ENCODE data around the gene AK8. TPM values are rescaled to one million over a fixed set of nuclear protein-coding genes. Genes with fewer than 3 reads are reported as not detected.
"Not testable (repeated sequence)": the region's sequence is repeated elsewhere in the genome, so short reads cannot be mapped to it uniquely, and the experiment has no call there.

Gene AK8
- total RNA-seq, 1 donor from 2014 or later = 0.74 TPM

DNA sequence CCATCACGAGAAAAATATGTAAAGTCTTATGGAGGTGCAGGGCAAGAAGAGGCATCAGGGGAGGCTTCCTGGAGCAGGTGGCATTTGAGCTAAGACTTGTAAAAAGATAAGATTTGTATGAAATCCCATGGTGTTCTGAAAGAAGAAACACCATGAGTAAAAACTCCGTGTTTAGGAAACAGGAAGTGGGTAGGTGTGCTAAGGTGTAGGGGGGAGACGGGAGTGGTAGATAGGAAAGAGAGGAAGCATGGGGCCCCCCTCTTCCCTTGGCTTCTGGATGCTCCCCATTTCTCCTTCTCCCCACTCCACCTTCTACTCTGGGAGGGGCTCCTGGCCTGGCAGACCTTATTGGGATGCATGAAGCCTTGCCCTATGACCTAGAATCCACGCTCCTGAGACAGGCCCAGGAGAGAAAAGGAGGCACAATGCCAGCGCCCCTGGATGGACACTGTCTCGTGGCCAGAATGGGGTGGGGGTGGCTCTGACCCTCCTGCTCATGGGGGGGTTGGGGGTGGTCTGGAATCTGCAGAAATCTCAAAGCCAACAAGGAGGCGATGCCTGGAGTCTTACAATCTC, 104.2 kb downstream of the AK8 start:
- TF ChIP-seq, protein P1, sequence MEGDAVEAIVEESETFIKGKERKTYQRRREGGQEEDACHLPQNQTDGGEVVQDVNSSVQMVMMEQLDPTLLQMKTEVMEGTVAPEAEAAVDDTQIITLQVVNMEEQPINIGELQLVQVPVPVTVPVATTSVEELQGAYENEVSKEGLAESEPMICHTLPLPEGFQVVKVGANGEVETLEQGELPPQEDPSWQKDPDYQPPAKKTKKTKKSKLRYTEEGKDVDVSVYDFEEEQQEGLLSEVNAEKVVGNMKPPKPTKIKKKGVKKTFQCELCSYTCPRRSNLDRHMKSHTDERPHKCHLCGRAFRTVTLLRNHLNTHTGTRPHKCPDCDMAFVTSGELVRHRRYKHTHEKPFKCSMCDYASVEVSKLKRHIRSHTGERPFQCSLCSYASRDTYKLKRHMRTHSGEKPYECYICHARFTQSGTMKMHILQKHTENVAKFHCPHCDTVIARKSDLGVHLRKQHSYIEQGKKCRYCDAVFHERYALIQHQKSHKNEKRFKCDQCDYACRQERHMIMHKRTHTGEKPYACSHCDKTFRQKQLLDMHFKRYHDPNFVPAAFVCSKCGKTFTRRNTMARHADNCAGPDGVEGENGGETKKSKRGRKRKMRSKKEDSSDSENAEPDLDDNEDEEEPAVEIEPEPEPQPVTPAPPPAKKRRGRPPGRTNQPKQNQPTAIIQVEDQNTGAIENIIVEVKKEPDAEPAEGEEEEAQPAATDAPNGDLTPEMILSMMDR (IDR thresholded peaks at IDR 0.05; ENCODE audit: borderline replicate concordance) = no peak
- peaks cover under 1% of the 10 kb centered on the region for H3K27me3 ChIP-seq (ENCODE audit: low read depth)
- H3K4me1 ChIP-seq = peaks cover 18% of the 10 kb centered on the region
- DNase-seq = no peak
- no peaks in the 10 kb centered on the region for H3K36me3 ChIP-seq
- H3K4me3 ChIP-seq = no peak overlapping the region
- intact Hi-C loops (cut with micrococcal nuclease) = no loop called here
- no peak overlapping the region for H3K27ac ChIP-seq (replicated peaks)
- H3K9me3 ChIP-seq (replicated peaks) = no peaks in the 10 kb centered on the region

DNA sequence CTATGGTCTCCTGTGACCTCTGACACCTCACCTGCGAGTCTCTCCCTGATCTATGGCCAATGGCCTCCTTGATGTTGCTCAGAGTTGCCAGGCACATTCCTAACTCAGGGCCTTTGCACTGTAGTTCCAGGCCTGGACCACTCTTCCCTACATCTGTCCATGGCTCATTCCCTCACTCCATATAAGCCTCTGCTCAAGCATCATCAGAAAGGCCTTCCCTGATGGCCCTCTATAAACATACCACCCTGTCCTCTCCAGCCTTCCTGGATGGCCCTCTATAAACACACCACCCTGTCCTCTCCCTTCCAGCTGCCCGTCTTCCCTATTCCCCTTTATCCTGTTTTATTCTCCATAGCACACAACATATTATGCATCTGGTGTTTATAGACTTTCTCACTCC, 105.0 kb downstream of the AK8 start:
- no peak overlapping the region for H3K4me3 ChIP-seq
- no peaks in the 10 kb centered on the region for H3K27me3 ChIP-seq (ENCODE audit: low read depth)
- TF ChIP-seq, protein P1 (IDR thresholded peaks at IDR 0.05; ENCODE audit: borderline replicate concordance) = no peak
- no peak for DNase-seq
- intact Hi-C loops (cut with micrococcal nuclease) = no loop called here
- H3K27ac ChIP-seq (replicated peaks) = no peak overlapping the region
- no peaks in the 10 kb centered on the region for H3K36me3 ChIP-seq
- no peaks in the 10 kb centered on the region for H3K9me3 ChIP-seq (replicated peaks)
- H3K4me1 ChIP-seq = peaks cover 23% of the 10 kb centered on the region

DNA sequence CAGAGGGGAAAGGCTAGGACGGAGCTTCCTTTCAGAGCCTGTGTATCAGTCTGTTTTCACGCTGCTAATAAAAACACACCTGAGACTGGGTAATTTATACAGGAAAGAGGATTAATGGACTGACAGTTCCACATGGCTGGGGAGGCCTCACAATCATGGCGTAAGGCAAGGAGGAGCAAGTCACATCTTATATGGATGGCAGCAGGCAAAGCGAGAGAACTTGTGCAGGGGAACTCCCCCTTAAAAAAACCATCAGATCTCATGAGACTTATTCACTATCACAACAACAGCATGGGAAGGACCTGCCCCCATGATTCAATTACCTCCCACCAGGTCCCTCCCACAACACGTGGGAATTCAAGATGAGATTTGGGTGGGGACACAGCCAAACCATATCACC, 106.3 kb downstream of the AK8 start:
- H3K36me3 ChIP-seq; DNase-seq; H3K27ac ChIP-seq (replicated peaks); H3K4me3 ChIP-seq; H3K9me3 ChIP-seq (replicated peaks); H3K27me3 ChIP-seq (ENCODE audit: low read depth); intact Hi-C loops (cut with micrococcal nuclease): not testable (repeated sequence)
- H3K4me1 ChIP-seq = peaks cover 23% of the 10 kb centered on the region

DNA sequence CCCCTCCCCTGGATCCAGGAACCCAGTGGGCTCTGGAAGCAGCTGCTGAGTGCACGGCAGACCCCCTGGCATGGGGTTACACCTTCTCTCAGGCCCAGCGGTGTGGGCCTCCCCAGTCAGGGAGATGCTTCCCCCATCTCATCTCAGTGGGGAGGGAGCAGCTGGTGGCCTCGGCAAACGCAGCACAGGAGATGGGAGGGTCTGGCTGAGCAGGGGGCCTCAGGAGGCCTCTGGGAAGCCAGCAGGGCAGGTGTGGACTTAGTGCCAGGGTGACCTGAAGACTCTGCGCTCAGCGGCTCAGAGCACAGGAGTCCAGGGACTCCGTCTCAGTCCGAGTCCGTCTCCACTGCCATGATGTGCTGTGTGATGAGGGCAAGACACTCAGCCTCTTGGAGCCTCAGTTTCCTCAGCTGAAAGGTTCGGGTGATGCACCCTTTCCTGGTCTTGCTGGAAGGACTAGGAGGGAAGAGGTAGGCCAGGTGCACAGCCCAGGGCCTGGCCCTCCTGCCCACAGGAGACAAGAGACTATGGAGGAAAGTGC, 107.2 kb downstream of the AK8 start:
- H3K4me1 ChIP-seq = peaks cover 23% of the 10 kb centered on the region
- H3K27ac ChIP-seq (replicated peaks) = peak overlapping the region; percentile 73
- H3K4me3 ChIP-seq = peak overlapping the region; percentile 89
- H3K36me3 ChIP-seq = no peaks in the 10 kb centered on the region
- intact Hi-C loops (cut with micrococcal nuclease) = no loop called here
- DNase-seq = no peak
- no peaks in the 10 kb centered on the region for H3K9me3 ChIP-seq (replicated peaks)
- TF ChIP-seq, protein P1 (IDR thresholded peaks at IDR 0.05; ENCODE audit: borderline replicate concordance) = no peak
- H3K27me3 ChIP-seq (ENCODE audit: low read depth) = no peaks in the 10 kb centered on the region

DNA sequence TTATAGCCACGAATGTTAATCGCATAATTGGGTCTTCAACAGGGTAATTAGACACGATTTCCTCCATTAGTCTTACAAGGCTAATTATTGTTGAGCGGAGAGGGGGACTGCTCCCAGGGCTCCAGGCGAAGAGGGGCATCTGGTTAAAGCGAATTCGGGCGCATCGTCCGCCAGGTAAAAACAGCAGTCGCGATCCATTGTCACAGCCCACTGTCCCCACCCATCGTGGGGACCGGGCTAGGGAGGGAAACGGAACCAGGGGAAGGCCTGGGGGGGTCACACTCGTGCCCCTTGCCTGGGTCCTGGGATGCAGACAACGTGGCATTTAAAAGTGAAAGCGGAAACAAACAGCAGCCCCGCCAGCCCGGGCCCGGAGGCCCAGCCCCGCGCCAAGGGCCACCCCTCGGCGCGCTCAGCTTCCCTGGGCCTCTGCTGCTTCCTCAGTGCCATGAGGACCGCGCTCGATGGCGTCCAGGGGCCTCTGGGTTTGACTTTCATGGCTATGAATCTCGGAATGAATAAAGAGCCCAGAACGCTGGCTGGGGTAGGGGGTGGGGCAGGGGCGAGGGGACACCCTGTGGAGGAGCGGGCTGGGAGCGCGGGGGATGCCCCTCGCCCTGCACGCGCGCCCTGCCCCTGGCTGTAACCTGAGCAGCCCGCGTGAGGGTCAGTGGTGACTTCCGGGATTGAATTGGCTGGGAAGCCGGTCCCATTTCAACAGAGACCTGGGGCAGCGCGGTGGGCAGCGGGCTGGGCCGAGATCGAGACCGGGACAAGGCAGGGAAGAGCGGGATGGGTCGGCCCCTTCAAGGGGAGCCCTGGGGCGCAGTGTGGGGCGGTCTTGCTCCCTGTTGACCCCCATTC, 107.9 kb downstream of the AK8 start:
- intact Hi-C loops (cut with micrococcal nuclease) = no loop called here
- peak overlapping the region; percentile 73 for H3K27ac ChIP-seq (replicated peaks)
- peak overlapping the region; percentile 89 for H3K4me3 ChIP-seq
- H3K27me3 ChIP-seq (ENCODE audit: low read depth) = no peaks in the 10 kb centered on the region
- peaks cover 23% of the 10 kb centered on the region for H3K4me1 ChIP-seq
- peak; percentile 68 for DNase-seq
- TF ChIP-seq, protein P1 (IDR thresholded peaks at IDR 0.05; ENCODE audit: borderline replicate concordance) = no peak
- H3K9me3 ChIP-seq (replicated peaks) = no peaks in the 10 kb centered on the region
- no peaks in the 10 kb centered on the region for H3K36me3 ChIP-seq

All from left ventricle myocardium inferior (tissue), 1 donor.